MM.1S (cell line): Measurements from ENCODE around the gene PRKCA.

Source experiments
- DNase-seq: peaks from one replicate; pipeline ENCODE4 v3.0.0-alpha.2; 2015
- H2AFZ ChIP-seq: fragments of 300-600 bp; sonication (generic); 2 replicates; pipeline ENCODE4 v1.6.0; 2016; ENCODE audit warnings: antibody characterized with exemption, low read length
- H3F3A ChIP-seq: fragments of 300-600 bp; sonication (generic); 2 replicates; pipeline ENCODE4 v1.6.1; 2016; ENCODE audit warnings: mild to moderate bottlenecking, antibody characterized with exemption, low read length, moderate library complexity, mixed read lengths; ENCODE audit not compliant: insufficient read depth
- H3K27ac ChIP-seq: fragments of 300-600 bp; sonication (generic); 2 replicates; pipeline ENCODE4 v1.5.1; 2016; ENCODE audit warnings: mild to moderate bottlenecking, low read length
- H3K27me3 ChIP-seq: fragments of 300-600 bp; sonication (generic); replicated peaks from 2 replicates; pipeline ENCODE4 v1.6.0; 2016; ENCODE audit warnings: low read length; ENCODE audit not compliant: insufficient read depth
- H3K36me3 ChIP-seq: fragments of 300-600 bp; sonication (generic); replicated peaks from 2 replicates; pipeline ENCODE4 v1.6.1; 2016; ENCODE audit warnings: mild to moderate bottlenecking, low read length, mixed read lengths; ENCODE audit not compliant: insufficient read depth
- H3K4me1 ChIP-seq: fragments of 300-600 bp; sonication (generic); 2 replicates; pipeline ENCODE4 v1.6.1; 2016; ENCODE audit warnings: low read length, mixed read lengths
- H3K4me2 ChIP-seq: fragments of 300-600 bp; sonication (generic); 2 replicates; pipeline ENCODE4 v1.6.0; 2016; ENCODE audit warnings: low read depth, low read length
- H3K4me3 ChIP-seq: fragments of 300-600 bp; sonication (generic); 2 replicates; pipeline ENCODE4 v1.5.1; 2016; ENCODE audit warnings: low read length, mixed read lengths
- H3K79me2 ChIP-seq: fragments of 300-600 bp; sonication (generic); 2 replicates; pipeline ENCODE4 v1.6.1; 2016; ENCODE audit warnings: mixed run types, low read length, mixed read lengths
- H3K9ac ChIP-seq: fragments of 300-600 bp; sonication (generic); 2 replicates; pipeline ENCODE4 v1.6.1; 2016; ENCODE audit warnings: low read length, mixed read lengths
- H3K9me2 ChIP-seq: fragments of 300-600 bp; sonication (generic); replicated peaks from 2 replicates; pipeline ENCODE4 v1.6.1; 2016; ENCODE audit warnings: mild to moderate bottlenecking, low read length, mixed read lengths; ENCODE audit not compliant: insufficient read depth
- H3K9me3 ChIP-seq: fragments of 300-600 bp; sonication (generic); replicated peaks from 2 replicates; pipeline ENCODE4 v1.6.1; 2016; ENCODE audit warnings: mild to moderate bottlenecking, low read length, mixed read lengths; ENCODE audit not compliant: insufficient read depth
- H4K20me1 ChIP-seq: fragments of 300-600 bp; sonication (generic); 2 replicates; pipeline ENCODE4 v1.6.1; 2016; ENCODE audit warnings: mild to moderate bottlenecking, low read length, moderate library complexity, mixed read lengths; ENCODE audit not compliant: insufficient read depth
- CTCF ChIP-seq: fragments of 300-600 bp; sonication (generic); IDR thresholded peaks from 2 replicates; pipeline ENCODE4 v1.5.1; 2016; ENCODE audit warnings: antibody characterized with exemption, low read length, mixed read lengths
- EZH2 ChIP-seq: fragments of 300-600 bp; sonication (generic); optimal IDR thresholded peaks from 2 replicates; pipeline ENCODE3; 2017; ENCODE audit warnings: low read depth, mild to moderate bottlenecking, antibody characterized with exemption, low read length, mixed read lengths
- EZH2phosphoT487 ChIP-seq: fragments of 300-600 bp; sonication (generic); IDR thresholded peaks from 2 replicates; pipeline ENCODE4 v1.6.1; 2018; ENCODE audit warnings: antibody characterized with exemption, low read length

The PRKCA gene

GRCh38 chr17:66605541-66605940, 303.1 kb downstream of the PRKCA start:
- Histone ChIP-seq H3K36me3 (no peaks in the 10 kb centered on the region), H3K9ac (no peak overlapping the region), H2AFZ (no peak overlapping the region), H3K4me3 (no peak overlapping the region), H3K27ac (no peak overlapping the region), H3K9me3 (no peaks in the 10 kb centered on the region), H3K27me3 (no peaks in the 10 kb centered on the region), H3K9me2 (no peaks in the 10 kb centered on the region), H3K4me2 (no peak overlapping the region), H3K79me2 (no peaks in the 10 kb centered on the region), H3K4me1 (no peaks in the 10 kb centered on the region), H3F3A (no peaks in the 10 kb centered on the region), H4K20me1 (no peaks in the 10 kb centered on the region)
- no peak for DNase-seq
- TF ChIP-seq CTCF (no peak), EZH2 (no peak), EZH2phosphoT487 (no peak)

GRCh38 chr17:66610361-66611133, 308.1 kb downstream of the PRKCA start:
- Histone ChIP-seq H3F3A (no peaks in the 10 kb centered on the region), H3K9me2 (no peaks in the 10 kb centered on the region), H3K79me2 (no peaks in the 10 kb centered on the region), H3K4me1 (no peaks in the 10 kb centered on the region), H2AFZ (no peak overlapping the region), H3K27me3 (no peaks in the 10 kb centered on the region), H3K4me3 (no peak overlapping the region), H3K27ac (no peak overlapping the region), H3K9ac (no peak overlapping the region), H3K36me3 (no peaks in the 10 kb centered on the region), H3K4me2 (no peak overlapping the region), H4K20me1 (no peaks in the 10 kb centered on the region), H3K9me3 (no peaks in the 10 kb centered on the region)
- no peak for DNase-seq
- no peak for TF ChIP-seq EZH2phosphoT487
- no peak for TF ChIP-seq EZH2
- no peak for TF ChIP-seq CTCF

GRCh38 chr17:66611397-66611796, 309.0 kb downstream of the PRKCA start:
- Histone ChIP-seq H3K4me2 (no peak overlapping the region), H2AFZ (no peak overlapping the region), H3K9me2 (no peaks in the 10 kb centered on the region), H3K4me3 (no peak overlapping the region), H3K27me3 (no peaks in the 10 kb centered on the region), H3K9ac (no peak overlapping the region), H3K9me3 (no peaks in the 10 kb centered on the region), H3K36me3 (no peaks in the 10 kb centered on the region), H3K27ac (no peak overlapping the region), H3K79me2 (no peaks in the 10 kb centered on the region), H3K4me1 (no peaks in the 10 kb centered on the region), H4K20me1 (no peaks in the 10 kb centered on the region), H3F3A (no peaks in the 10 kb centered on the region)
- no peak for DNase-seq
- TF ChIP-seq EZH2phosphoT487 (no peak), EZH2 (no peak), CTCF (no peak)
